GM12878 (cell line): ENCODE measurements around the gene COBLL1. TPM values are rescaled to one million over a fixed set of nuclear protein-coding genes. Genes with fewer than 3 reads are reported as not detected.

Experiments used
- ATAC-seq: fragments of 200-7000 bp; cut with Tn5 transposase; 3 replicates; pipeline ENCODE4 v1.9.1; 2020; ENCODE audit warnings: mild to moderate bottlenecking, moderate library complexity
- BruUV-seq: library from RNA; stranded (reverse); fragments of 400-500 nt; replicated peaks from 2 replicates; lab custom pipeline; 2021; lab: Mats Ljungman, UMichigan
- CTCF ChIA-PET: fragments of 300-600 bp; sonication (Branson Sonifier 250); formaldehyde crosslinking; extraction: SDS; loops from one replicate; lab custom pipeline; 2021; ENCODE audit warnings: inconsistent platforms; lab: Yijun Ruan, JAX
- POLR2A ChIA-PET: fragments of 350-600 bp; formaldehyde crosslinking; extraction: SDS; loops from one replicate; lab custom pipeline; 2021; ENCODE audit warnings: inconsistent platforms; lab: Charles Lee
- RAD21 ChIA-PET: fragments of 300-600 bp; sonication (Branson Sonifier 250); formaldehyde crosslinking; loops from one replicate; lab custom pipeline; 2023; ENCODE audit warnings: antibody characterized with exemption; ENCODE audit not compliant: unreplicated experiment; lab: Charles Lee
- SMC1A ChIA-PET: fragments of 300-600 bp; sonication (Branson Sonifier 250); formaldehyde crosslinking; loops from one replicate; lab custom pipeline; 2023; ENCODE audit not compliant: unreplicated experiment, uncharacterized antibody; lab: Charles Lee
- DNase-seq: peaks from one replicate; pipeline ENCODE4 v3.0.0-alpha.2; 2011; ENCODE audit warnings: low read depth, low spot score
- FAIRE-seq: peaks from 3 replicates; lab custom pipeline; 2011; peaks lifted over from hg19 to GRCh38; lab: Jason Lieb, UNC
- H2AFZ ChIP-seq: 2 replicates; pipeline ENCODE4 v1.6.0; 2011; ENCODE audit warnings: low read depth, low read length, control low read depth; ENCODE audit not compliant: control insufficient read depth
- H3K27ac ChIP-seq: 2 replicates; pipeline ENCODE4 v1.5.1; 2011; ENCODE audit warnings: control low read depth; ENCODE audit not compliant: control insufficient read depth, insufficient read depth
- H3K27me3 ChIP-seq, 2 experiments: replicated peaks in 1 of 2; 2 replicates each; pipeline versions ENCODE4 v1.6.0 to v1.6.1; 2011; ENCODE audit warnings: low read length in 1 of 2; ENCODE audit not compliant: control insufficient read depth in 2 of 2, insufficient read depth in 2 of 2
- H3K36me3 ChIP-seq, 2 experiments: 2 replicates each; pipeline ENCODE4 v1.5.1; 2011; ENCODE audit warnings: low read length in 1 of 2; ENCODE audit not compliant: control insufficient read depth in 2 of 2, insufficient read depth in 2 of 2
- H3K4me1 ChIP-seq: 2 replicates; pipeline ENCODE4 v1.6.1; 2011; ENCODE audit warnings: mild to moderate bottlenecking, low read length, moderate library complexity, mixed read lengths; ENCODE audit not compliant: control insufficient read depth, insufficient read depth
- H3K4me2 ChIP-seq: 2 replicates; pipeline ENCODE4 v1.6.0; 2011; ENCODE audit warnings: control low read depth; ENCODE audit not compliant: control insufficient read depth, insufficient read depth
- H3K4me3 ChIP-seq: fragments of 200-600 bp; sonication (generic); 2 replicates; pipeline ENCODE4 v1.5.1; 2016
- H3K79me2 ChIP-seq: 2 replicates; pipeline ENCODE4 v1.6.0; 2011; ENCODE audit warnings: low read length; ENCODE audit not compliant: control insufficient read depth, insufficient read depth
- H3K9ac ChIP-seq: 2 replicates; pipeline ENCODE4 v1.8.0; 2011; ENCODE audit warnings: low read length, control low read depth, mixed read lengths; ENCODE audit not compliant: control insufficient read depth, insufficient read depth
- H3K9me3 ChIP-seq: replicated peaks from 3 replicates; pipeline ENCODE4 v1.5.1; 2011; ENCODE audit warnings: mild to moderate bottlenecking, low read length; ENCODE audit not compliant: control insufficient read depth, insufficient read depth
- H4K20me1 ChIP-seq: 2 replicates; pipeline ENCODE4 v1.6.0; 2011; ENCODE audit not compliant: control insufficient read depth, insufficient read depth
- ATF7 ChIP-seq: fragments of 450-650 bp; IDR thresholded peaks from 2 replicates; pipeline ENCODE4 v1.6.1; 2016; ENCODE audit warnings: low read depth, mild to moderate bottlenecking
- BCL3 ChIP-seq: IDR thresholded peaks from 2 replicates; pipeline ENCODE4 v1.6.1; 2011; ENCODE audit warnings: borderline replicate concordance, low read depth, mild to moderate bottlenecking, moderate library complexity, low read length; ENCODE audit not compliant: insufficient read depth, poor library complexity, severe bottlenecking
- CBX3 ChIP-seq: fragments of 200-600 bp; sonication (generic); IDR thresholded peaks from 2 replicates; pipeline ENCODE4 v1.6.1; 2016; ENCODE audit warnings: low read depth, borderline replicate concordance
- CREB1 ChIP-seq: IDR thresholded peaks from 2 replicates; pipeline ENCODE4 v1.6.1; 2012; ENCODE audit warnings: low read depth, mild to moderate bottlenecking, inconsistent platforms
- FOS ChIP-seq: IDR thresholded peaks from 3 replicates; pipeline ENCODE4 v1.6.1; 2011; ENCODE audit warnings: borderline replicate concordance; ENCODE audit not compliant: insufficient read length; ENCODE audit errors: extremely low read depth
- IKZF2 ChIP-seq, 2 experiments: fragments of 450-650 bp; IDR thresholded peaks; 2 replicates each; pipeline ENCODE4 v1.6.1; 2017; ENCODE audit warnings: mild to moderate bottlenecking in 2 of 2, moderate library complexity in 2 of 2
- IRF4 ChIP-seq: IDR thresholded peaks from 2 replicates; pipeline ENCODE4 v1.6.1; 2011; ENCODE audit warnings: low read depth, low read length
- NBN ChIP-seq: fragments of 450-650 bp; IDR thresholded peaks from 2 replicates; pipeline ENCODE4 v1.6.1; 2016
- POLR2A ChIP-seq: IDR thresholded peaks from 2 replicates; pipeline ENCODE4 v1.6.1; 2011; ENCODE audit warnings: low read depth, mild to moderate bottlenecking, low read length
- RCOR1 ChIP-seq: conservative IDR thresholded peaks from 2 replicates; pipeline ENCODE4 v1.6.1; 2012; ENCODE audit warnings: low read depth, low read length, improper control_type of control experiment
- RUNX3 ChIP-seq: IDR thresholded peaks from 2 replicates; pipeline ENCODE4 v1.6.1; 2012; ENCODE audit warnings: low read length, inconsistent platforms
- SIN3A ChIP-seq: IDR thresholded peaks from 2 replicates; pipeline ENCODE4 v1.6.1; 2012; ENCODE audit warnings: low read depth, low read length, improper control_type of control experiment
- TARDBP ChIP-seq: IDR thresholded peaks from 2 replicates; pipeline ENCODE4 v1.6.1; 2016; ENCODE audit warnings: borderline replicate concordance
- TCF12 ChIP-seq: IDR thresholded peaks from 2 replicates; pipeline ENCODE4 v1.6.1; 2011; ENCODE audit warnings: low read depth, mild to moderate bottlenecking, low read length
- USF2 ChIP-seq: IDR thresholded peaks from 2 replicates; pipeline ENCODE4 v1.6.1; 2011; ENCODE audit warnings: low read depth, low read length, improper control_type of control experiment, borderline replicate concordance
- WRNIP1 ChIP-seq: IDR thresholded peaks from 2 replicates; pipeline ENCODE4 v1.6.1; 2011; ENCODE audit warnings: low read depth, low read length, improper control_type of control experiment, borderline replicate concordance
- YY1 ChIP-seq: IDR thresholded peaks from 2 replicates; pipeline ENCODE4 v1.6.1; 2011; ENCODE audit warnings: low read depth, mild to moderate bottlenecking, low read length
- ZBED1 ChIP-seq: IDR thresholded peaks from 2 replicates; pipeline ENCODE4 v1.6.1; 2016; ENCODE audit warnings: borderline replicate concordance
- ZZZ3 ChIP-seq: IDR thresholded peaks from 2 replicates; pipeline ENCODE4 v1.6.1; 2011; ENCODE audit warnings: low read depth; ENCODE audit not compliant: control insufficient read depth, insufficient read length
- WGBS: methylation state at CpG from one replicate; pipeline ENCODE4 v1.1.6; 2016; ENCODE audit warnings: low lambda C conversion rate; ENCODE audit not compliant: insufficient replicate concordance, insufficient coverage; ENCODE audit errors: missing lambda C conversion rate; 5-methylcytosine and 5-hydroxymethylcytosine counted together
- in situ Hi-C: fragments of 300-500 bp; cut with MboI; formaldehyde crosslinking; loops from 9 replicates; pipeline ENCODE4 v1.14.3; 2018; ENCODE audit warnings: mixed read lengths
- intact Hi-C: fragments of 100-400 bp; cut with micrococcal nuclease; formaldehyde crosslinking; loops from one replicate; pipeline ENCODE4 v1.14.2; 2022; ENCODE audit not compliant: unreplicated experiment
- polyA plus RNA-seq, 11 experiments: library from polyadenylated mRNA; depleted of rRNA in 4 of 11; unstranded in 6 of 11; stranded (reverse) in 5 of 11; fragments of >200 nt; fragmentation: Nextera tagmentation in 4 of 11; fragmentation: Illumina TruSeq in 1 of 11; extraction: Ambion mirVana in 4 of 11; extraction: Trizol in 1 of 11; gene quantifications; 1 replicate in 1 of 11; 2 replicates in 10 of 11; pipeline versions ENCODE4 v1.2.1 to v1.2.3, GENCODE V29; 2011 to 2016; ENCODE audit warnings: inconsistent platforms in 2 of 11, missing spikeins in 2 of 11, low read depth in 1 of 11
- total RNA-seq, 4 experiments: library from RNA; depleted of rRNA in 3 of 4; stranded (reverse); fragments of >200 nt in 3 of 4; fragmentation: Illumina TruSeq in 1 of 4; extraction: Trizol in 1 of 4; gene quantifications; 2 replicates each; pipeline versions ENCODE4 v1.2.1 to v1.2.3, GENCODE V29; 2013 to 2021
- TF ChIP-seq, protein P1 (sequence below): IDR thresholded peaks from 2 replicates; pipeline ENCODE4 v1.6.1; 2011; ENCODE audit warnings: low read depth, mild to moderate bottlenecking, low read length, moderate library complexity, borderline replicate concordance; ENCODE audit errors: extremely low read depth

COBLL1 gene
- total and polyA plus RNA-seq, 10 of the 15 experiments (the other 5 are each of a cell fraction or from before 2014, with no cell fraction given) = 0.46 TPM; not detected in 9

GRCh38 chr2:164752956-164753355, 88.7 kb downstream of the COBLL1 start:
- no peak for DNase-seq

GRCh38 chr2:164747783-164748433, 93.7 kb downstream of the COBLL1 start:
- WGBS = 14% methylated on average over 3 of the region's 3 CpGs
- RAD21 ChIA-PET = interaction anchor here (0.7 kb wide), 1 partner anchor 72 kb away, joined by 3 read pairs; no protein-coding TSS in a partner anchor
- Histone ChIP-seq H3K4me2 (no peak overlapping the region), H3K4me3 (no peak overlapping the region), H2AFZ (no peak overlapping the region), H3K4me1 (no peaks in the 10 kb centered on the region), H3K9ac (no peak overlapping the region), H3K36me3 (no peaks in the 10 kb centered on the region), H3K9me3 (no peaks in the 10 kb centered on the region; the same call in 2 of the 3 replicates), H3K79me2 (no peaks in the 10 kb centered on the region), H3K27me3 (peaks cover 0 to 4% of the 10 kb centered on the region in 2 experiments; a peak in 2 of 4 replicates), H3K27ac (no peak overlapping the region), H4K20me1 (no peaks in the 10 kb centered on the region)
- SMC1A ChIA-PET = interaction anchor here (0.8 kb wide), 1 partner anchor 178 kb away, joined by 3 read pairs; no protein-coding TSS in a partner anchor
- CTCF ChIA-PET = no interaction called here
- in situ Hi-C loops = no loop called here
- FAIRE-seq (no peak), ATAC-seq (no peak), DNase-seq (no peak)
- intact Hi-C loops = no loop called here
- POLR2A ChIA-PET = no interaction called here
- no TSS peak for BruUV-seq
- TF ChIP-seq YY1 (no peak), CBX3 (no peak), ZBED1 (no peak), CREB1 (no peak), BCL3 (no peak), FOS (no peak), ZZZ3 (no peak), USF2 (no peak), IRF4 (no peak), TCF12 (no peak), POLR2A (no peak), TARDBP (no peak)
- TF ChIP-seq, protein P1, sequence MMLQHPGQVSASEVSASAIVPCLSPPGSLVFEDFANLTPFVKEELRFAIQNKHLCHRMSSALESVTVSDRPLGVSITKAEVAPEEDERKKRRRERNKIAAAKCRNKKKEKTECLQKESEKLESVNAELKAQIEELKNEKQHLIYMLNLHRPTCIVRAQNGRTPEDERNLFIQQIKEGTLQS = no peak

More at GRCh38 chr2:164752956-164753355, 88.7 kb downstream of the COBLL1 start:
- H3K4me1 ChIP-seq = no peaks in the 10 kb centered on the region
- WGBS = 0% methylated on average over 1 of the region's 1 CpG
- no peak overlapping the region for H3K9ac ChIP-seq
- no peak for FAIRE-seq
- no peak overlapping the region for H3K27ac ChIP-seq
- H3K9me3 ChIP-seq = no peaks in the 10 kb centered on the region
- H3K36me3 ChIP-seq = no peaks in the 10 kb centered on the region
- H3K79me2 ChIP-seq = no peaks in the 10 kb centered on the region
- TF ChIP-seq IKZF2 (IDR thresholded peaks at IDR 0.05) (no peak), WRNIP1 (no peak), NBN (no peak), SIN3A (no peak), RCOR1 (no peak), RUNX3 (no peak), ATF7 (no peak)
- H3K4me3 ChIP-seq = no peak overlapping the region
- ChIA-PET CTCF (interaction anchor here (1.8 kb wide), 1 partner anchor 15 kb away, joined by 4 read pairs; no protein-coding TSS in a partner anchor), RAD21 (no interaction called here), POLR2A (no interaction called here), SMC1A (no interaction called here)
- in situ Hi-C loops = no loop called here
- no peak overlapping the region for H3K4me2 ChIP-seq
- no peak overlapping the region for H2AFZ ChIP-seq
- no peak for ATAC-seq
- BruUV-seq = no TSS peak
- no peaks in the 10 kb centered on the region for H4K20me1 ChIP-seq
- H3K27me3 ChIP-seq = no peaks in the 10 kb centered on the region; a peak in 1 of 4 replicates
- intact Hi-C loops = loop anchor here (5.0 to 10.0 kb wide), 2 partner anchors 54 to 738 kb away; no protein-coding TSS in a partner anchor
